Measurements from ENCODE around the gene TTLL8.

DNA sequence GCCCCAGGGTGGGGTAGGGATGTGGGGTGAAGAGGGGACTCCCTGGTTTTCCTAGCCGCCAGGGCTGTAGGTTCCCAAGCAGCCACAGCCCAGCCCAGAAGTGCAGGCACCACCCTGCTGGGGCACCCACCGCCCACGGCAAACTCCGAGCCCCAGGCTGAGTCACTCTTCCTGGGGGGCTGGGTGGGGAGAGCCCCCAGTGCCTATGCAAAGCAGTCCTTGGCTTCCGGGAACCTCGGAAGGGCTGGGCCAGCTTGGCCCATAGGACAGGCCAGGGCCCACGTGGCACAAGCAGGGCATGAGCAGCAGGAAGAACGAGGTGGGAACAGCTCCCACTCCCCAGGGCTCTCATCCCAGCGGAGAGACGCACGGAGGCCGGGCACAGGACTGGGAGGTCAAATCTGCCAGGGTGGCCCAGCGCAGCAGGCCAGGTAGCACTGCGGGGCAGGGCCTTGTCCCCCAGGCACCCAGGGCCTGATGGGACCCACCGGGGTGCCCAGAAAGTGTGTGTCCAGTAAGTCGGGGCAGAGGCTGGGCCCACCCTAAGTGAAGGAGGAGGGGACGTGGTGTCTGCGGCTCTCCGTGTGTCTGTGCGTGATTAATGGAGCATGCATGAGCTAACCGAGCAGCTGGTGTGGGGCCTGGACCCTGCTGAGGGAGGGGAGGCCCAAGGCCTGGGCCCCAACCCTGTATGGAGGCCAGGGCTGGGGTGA, 41.0 kb downstream of the TTLL8 start:
- TF ChIP-seq, protein P1, sequence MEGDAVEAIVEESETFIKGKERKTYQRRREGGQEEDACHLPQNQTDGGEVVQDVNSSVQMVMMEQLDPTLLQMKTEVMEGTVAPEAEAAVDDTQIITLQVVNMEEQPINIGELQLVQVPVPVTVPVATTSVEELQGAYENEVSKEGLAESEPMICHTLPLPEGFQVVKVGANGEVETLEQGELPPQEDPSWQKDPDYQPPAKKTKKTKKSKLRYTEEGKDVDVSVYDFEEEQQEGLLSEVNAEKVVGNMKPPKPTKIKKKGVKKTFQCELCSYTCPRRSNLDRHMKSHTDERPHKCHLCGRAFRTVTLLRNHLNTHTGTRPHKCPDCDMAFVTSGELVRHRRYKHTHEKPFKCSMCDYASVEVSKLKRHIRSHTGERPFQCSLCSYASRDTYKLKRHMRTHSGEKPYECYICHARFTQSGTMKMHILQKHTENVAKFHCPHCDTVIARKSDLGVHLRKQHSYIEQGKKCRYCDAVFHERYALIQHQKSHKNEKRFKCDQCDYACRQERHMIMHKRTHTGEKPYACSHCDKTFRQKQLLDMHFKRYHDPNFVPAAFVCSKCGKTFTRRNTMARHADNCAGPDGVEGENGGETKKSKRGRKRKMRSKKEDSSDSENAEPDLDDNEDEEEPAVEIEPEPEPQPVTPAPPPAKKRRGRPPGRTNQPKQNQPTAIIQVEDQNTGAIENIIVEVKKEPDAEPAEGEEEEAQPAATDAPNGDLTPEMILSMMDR (IDR thresholded peaks at IDR 0.05; ENCODE audit: extremely low read depth in 1 of 2, insufficient read depth in 1 of 2, low read depth in 1 of 2, low read length in 2 of 2): no peak
- TF ChIP-seq EZH2 (IDR thresholded peaks at IDR 0.05; ENCODE audit: borderline replicate concordance, low read depth, low read length, severe bottlenecking) (no peak), GATA2 (IDR thresholded peaks at IDR 0.05; ENCODE audit: insufficient read depth, insufficient read length, low read depth, low read length) (no peak), FOS (IDR thresholded peaks at IDR 0.05; ENCODE audit: borderline replicate concordance, insufficient read depth, low read length) (no peak), JUN (IDR thresholded peaks at IDR 0.05; ENCODE audit: borderline replicate concordance, insufficient read depth, insufficient read length, low read depth) (no peak), MYC (IDR thresholded peaks at IDR 0.05; ENCODE audit: low read depth, low read length) (no peak), MAX (IDR thresholded peaks at IDR 0.05; ENCODE audit: insufficient read depth, insufficient read length) (no peak)
